K562 (cell line): ENCODE measurements around the gene PIK3CB. TPM values are rescaled to one million over a fixed set of nuclear protein-coding genes. Genes with fewer than 3 reads are reported as not detected.
A peak's percentile ranks its signal among the peaks of the same experiment; 100 is the strongest.

Experiments
- CBFB ChIP-seq: sonication (generic); formaldehyde crosslinking; IDR thresholded peaks from 2 replicates; pipeline ENCODE4 v1.4.0; 2020; ENCODE audit warnings: mild to moderate bottlenecking, missing genetic modification reagents
- CBX3 ChIP-seq, 2 experiments: IDR thresholded peaks; 1 replicate in 1 of 2; 2 replicates in 1 of 2; pipeline ENCODE4 v1.6.1; 2012; ENCODE audit warnings: inconsistent platforms in 2 of 2, low read length in 2 of 2, borderline replicate concordance in 1 of 2, control low read depth in 1 of 2
- FUS ChIP-seq: fragments of 200-400 bp; formaldehyde crosslinking; optimal IDR thresholded peaks from 2 replicates; pipeline ENCODE3; 2017; ENCODE audit warnings: low read depth, low read length
- GABPB2 ChIP-seq: fragments of 250-450 bp; sonication (Bioruptor Pico); conservative IDR thresholded peaks from 2 replicates; pipeline ENCODE4 v1.5.1; 2021; ENCODE audit warnings: mild to moderate bottlenecking
- GATA2 ChIP-seq: sonication (generic); formaldehyde crosslinking; IDR thresholded peaks from 2 replicates; pipeline ENCODE4 v1.4.0; 2020; ENCODE audit warnings: mild to moderate bottlenecking, missing genetic modification reagents
- HSF4 ChIP-seq: fragments of 250-450 bp; sonication (Bioruptor Pico); IDR thresholded peaks from 2 replicates; pipeline ENCODE4 v2.1.2; 2022; ENCODE audit warnings: mild to moderate bottlenecking, moderate library complexity, borderline replicate concordance
- PML ChIP-seq: IDR thresholded peaks from 2 replicates; pipeline ENCODE4 v1.6.1; 2012; ENCODE audit warnings: low read length, inconsistent platforms
- RBM14 ChIP-seq: fragments of 200-400 bp; formaldehyde crosslinking; IDR thresholded peaks from 2 replicates; pipeline ENCODE4 v1.6.1; 2018; ENCODE audit warnings: low read depth, mild to moderate bottlenecking, low read length, moderate library complexity, borderline replicate concordance; ENCODE audit not compliant: insufficient read depth
- TAF1 ChIP-seq: IDR thresholded peaks from 2 replicates; pipeline ENCODE4 v1.6.1; 2011; ENCODE audit warnings: mild to moderate bottlenecking, low read length, moderate library complexity; ENCODE audit not compliant: insufficient read depth, control insufficient read depth, severe bottlenecking; ENCODE audit errors: extremely low read depth
- TAF9B ChIP-seq: fragments of 450-650 bp; IDR thresholded peaks from 2 replicates; pipeline ENCODE4 v1.6.1; 2018; ENCODE audit warnings: mild to moderate bottlenecking; ENCODE audit not compliant: partially characterized antibody
- ZFP36 ChIP-seq: fragments of 150-350 bp; IDR thresholded peaks from 2 replicates; pipeline ENCODE4 v1.6.1; 2018; ENCODE audit warnings: low read length, low read depth; ENCODE audit not compliant: partially characterized antibody
- ZNF212 ChIP-seq: fragments of 450-650 bp; formaldehyde crosslinking; IDR thresholded peaks from 2 replicates; pipeline ENCODE4 v1.4.0; 2020; ENCODE audit warnings: mild to moderate bottlenecking
- ZNF583 ChIP-seq: fragments of 250-450 bp; sonication (Bioruptor Pico); IDR thresholded peaks from 2 replicates; pipeline ENCODE4 v1.4.0; 2020
- polyA plus RNA-seq, 8 experiments: library from polyadenylated mRNA; depleted of rRNA in 4 of 8; stranded (reverse) in 5 of 8; unstranded in 3 of 8; fragments of >200 nt; fragmentation: Nextera tagmentation in 2 of 8; fragmentation: Illumina TruSeq in 1 of 8; extraction: Ambion mirVana in 2 of 8; extraction: Trizol in 1 of 8; gene quantifications; 2 replicates each; pipeline versions ENCODE4 v1.2.1 to v1.2.3, GENCODE V29; 2011 to 2014; ENCODE audit warnings: inconsistent platforms in 1 of 8, missing spikeins in 1 of 8
- total RNA-seq, 7 experiments: library from RNA; depleted of rRNA in 6 of 7; stranded (reverse); fragments of >200 nt in 6 of 7; fragmentation: Illumina TruSeq in 2 of 7; extraction: Trizol in 2 of 7; gene quantifications; 2 replicates each; pipeline versions ENCODE4 v1.2.1 to v1.2.3, GENCODE V29; 2011 to 2021; ENCODE audit warnings: low replicate concordance in 1 of 7
- TF ChIP-seq, protein P1 (sequence below): IDR thresholded peaks from 2 replicates; pipeline ENCODE4 v1.6.1; 2011; ENCODE audit not compliant: insufficient read length; ENCODE audit errors: extremely low read depth
- TF ChIP-seq, protein P2 (sequence below): sonication (generic); formaldehyde crosslinking; IDR thresholded peaks from 2 replicates; pipeline ENCODE4 v1.8.0; 2023; ENCODE audit warnings: mild to moderate bottlenecking, missing genetic modification reagents
- TF ChIP-seq, protein P3 (sequence below), 2 experiments: fragments of 200-800 bp in 1 of 2; sonication (Bioruptor generic) in 1 of 2; sonication (generic) in 1 of 2; formaldehyde crosslinking in 1 of 2; IDR thresholded peaks in 1 of 2; conservative IDR thresholded peaks in 1 of 2; 2 replicates each; pipeline versions ENCODE4 v1.5.0 to v1.6.1; 2016 to 2020; ENCODE audit warnings: missing compliant biosample characterization in 1 of 2, missing genetic modification characterization in 1 of 2, missing genetic modification reagents in 1 of 2
- TF ChIP-seq, protein P4 (sequence below), 3 experiments: fragments of 200-800 bp in 1 of 3; sonication (Bioruptor generic) in 1 of 3; sonication (generic) in 1 of 3; formaldehyde crosslinking in 1 of 3; IDR thresholded peaks; 2 replicates each; pipeline versions ENCODE4 v1.6.1 to v1.8.0; 2016 to 2022; ENCODE audit warnings: mild to moderate bottlenecking in 2 of 3, missing compliant biosample characterization in 2 of 3, missing genetic modification characterization in 2 of 3, missing genetic modification reagents in 1 of 3
- TF ChIP-seq, protein P5 (sequence below): sonication (generic); formaldehyde crosslinking; IDR thresholded peaks from 2 replicates; pipeline ENCODE4 v1.8.1; 2023; ENCODE audit warnings: mild to moderate bottlenecking, missing genetic modification reagents

Gene PIK3CB
- total and polyA plus RNA-seq, 9 of the 15 experiments (the other 6 are each of a cell fraction or from before 2014, with no cell fraction given): 15.3 to 62.6 (median 28.3) TPM

DNA sequence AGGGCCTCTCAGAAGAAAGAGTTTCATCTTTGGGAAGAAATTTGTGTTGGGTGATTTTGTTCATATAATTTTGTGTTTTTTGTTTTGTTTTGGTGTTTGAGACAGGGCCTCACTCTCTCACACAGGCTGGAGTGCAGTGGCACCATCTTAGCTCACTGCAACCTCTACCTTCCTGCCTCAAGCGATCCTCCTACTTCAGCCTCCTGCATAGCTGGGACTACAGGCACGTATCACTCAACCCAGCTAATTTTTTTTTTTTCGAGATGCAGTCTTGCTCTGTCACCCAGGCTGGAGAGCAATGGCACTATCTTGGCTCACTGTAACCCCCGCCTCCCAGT is 29.0 kb upstream of the PIK3CB start (continued):
- TF ChIP-seq, protein P1, sequence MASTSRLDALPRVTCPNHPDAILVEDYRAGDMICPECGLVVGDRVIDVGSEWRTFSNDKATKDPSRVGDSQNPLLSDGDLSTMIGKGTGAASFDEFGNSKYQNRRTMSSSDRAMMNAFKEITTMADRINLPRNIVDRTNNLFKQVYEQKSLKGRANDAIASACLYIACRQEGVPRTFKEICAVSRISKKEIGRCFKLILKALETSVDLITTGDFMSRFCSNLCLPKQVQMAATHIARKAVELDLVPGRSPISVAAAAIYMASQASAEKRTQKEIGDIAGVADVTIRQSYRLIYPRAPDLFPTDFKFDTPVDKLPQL: no peak
- no peak for TF ChIP-seq HSF4 (CRISPR knock-in tag)
- no peak for TF ChIP-seq TAF1
- TF ChIP-seq RBM14: no peak
- TF ChIP-seq, protein P2, sequence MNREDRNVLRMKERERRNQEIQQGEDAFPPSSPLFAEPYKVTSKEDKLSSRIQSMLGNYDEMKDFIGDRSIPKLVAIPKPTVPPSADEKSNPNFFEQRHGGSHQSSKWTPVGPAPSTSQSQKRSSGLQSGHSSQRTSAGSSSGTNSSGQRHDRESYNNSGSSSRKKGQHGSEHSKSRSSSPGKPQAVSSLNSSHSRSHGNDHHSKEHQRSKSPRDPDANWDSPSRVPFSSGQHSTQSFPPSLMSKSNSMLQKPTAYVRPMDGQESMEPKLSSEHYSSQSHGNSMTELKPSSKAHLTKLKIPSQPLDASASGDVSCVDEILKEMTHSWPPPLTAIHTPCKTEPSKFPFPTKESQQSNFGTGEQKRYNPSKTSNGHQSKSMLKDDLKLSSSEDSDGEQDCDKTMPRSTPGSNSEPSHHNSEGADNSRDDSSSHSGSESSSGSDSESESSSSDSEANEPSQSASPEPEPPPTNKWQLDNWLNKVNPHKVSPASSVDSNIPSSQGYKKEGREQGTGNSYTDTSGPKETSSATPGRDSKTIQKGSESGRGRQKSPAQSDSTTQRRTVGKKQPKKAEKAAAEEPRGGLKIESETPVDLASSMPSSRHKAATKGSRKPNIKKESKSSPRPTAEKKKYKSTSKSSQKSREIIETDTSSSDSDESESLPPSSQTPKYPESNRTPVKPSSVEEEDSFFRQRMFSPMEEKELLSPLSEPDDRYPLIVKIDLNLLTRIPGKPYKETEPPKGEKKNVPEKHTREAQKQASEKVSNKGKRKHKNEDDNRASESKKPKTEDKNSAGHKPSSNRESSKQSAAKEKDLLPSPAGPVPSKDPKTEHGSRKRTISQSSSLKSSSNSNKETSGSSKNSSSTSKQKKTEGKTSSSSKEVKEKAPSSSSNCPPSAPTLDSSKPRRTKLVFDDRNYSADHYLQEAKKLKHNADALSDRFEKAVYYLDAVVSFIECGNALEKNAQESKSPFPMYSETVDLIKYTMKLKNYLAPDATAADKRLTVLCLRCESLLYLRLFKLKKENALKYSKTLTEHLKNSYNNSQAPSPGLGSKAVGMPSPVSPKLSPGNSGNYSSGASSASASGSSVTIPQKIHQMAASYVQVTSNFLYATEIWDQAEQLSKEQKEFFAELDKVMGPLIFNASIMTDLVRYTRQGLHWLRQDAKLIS (CRISPR knock-in tag): 0 out of 2 replicates have a peak, but pooled peaks have one; percentile 50
- no peak for TF ChIP-seq CBX3 (IDR thresholded peaks at IDR 0.05; ENCODE audit: borderline replicate concordance in 1 of 2, low read length in 2 of 2)
- no peak for TF ChIP-seq GABPB2 (CRISPR knock-in tag)
- no peak for TF ChIP-seq FUS
- TF ChIP-seq, protein P3, sequence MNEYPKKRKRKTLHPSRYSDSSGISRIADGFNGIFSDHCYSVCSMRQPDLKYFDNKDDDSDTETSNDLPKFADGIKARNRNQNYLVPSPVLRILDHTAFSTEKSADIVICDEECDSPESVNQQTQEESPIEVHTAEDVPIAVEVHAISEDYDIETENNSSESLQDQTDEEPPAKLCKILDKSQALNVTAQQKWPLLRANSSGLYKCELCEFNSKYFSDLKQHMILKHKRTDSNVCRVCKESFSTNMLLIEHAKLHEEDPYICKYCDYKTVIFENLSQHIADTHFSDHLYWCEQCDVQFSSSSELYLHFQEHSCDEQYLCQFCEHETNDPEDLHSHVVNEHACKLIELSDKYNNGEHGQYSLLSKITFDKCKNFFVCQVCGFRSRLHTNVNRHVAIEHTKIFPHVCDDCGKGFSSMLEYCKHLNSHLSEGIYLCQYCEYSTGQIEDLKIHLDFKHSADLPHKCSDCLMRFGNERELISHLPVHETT (CRISPR knock-in tag; conservative IDR thresholded peaks at IDR 0.05 in 1 of 2, IDR thresholded peaks at IDR 0.05 in 1 of 2): 0 out of 4 replicates have a peak, but pooled peaks of 1 of the 2 experiments have one; percentile 1
- TF ChIP-seq ZNF583: no peak
- peak; percentile 20 for TF ChIP-seq PML
- TF ChIP-seq CBFB (CRISPR knock-in tag): no peak
- TF ChIP-seq, protein P4, sequence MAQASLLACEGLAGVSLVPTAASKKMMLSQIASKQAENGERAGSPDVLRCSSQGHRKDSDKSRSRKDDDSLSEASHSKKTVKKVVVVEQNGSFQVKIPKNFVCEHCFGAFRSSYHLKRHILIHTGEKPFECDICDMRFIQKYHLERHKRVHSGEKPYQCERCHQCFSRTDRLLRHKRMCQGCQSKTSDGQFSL (CRISPR knock-in tag; IDR thresholded peaks at IDR 0.05): no peak
- TF ChIP-seq, protein P4 (tag; IDR thresholded peaks at IDR 0.05): peak in 1 of 2 experiments; percentile 56; a peak in 1 of 4 replicates
- no peak for TF ChIP-seq TAF9B
- no peak for TF ChIP-seq GATA2 (CRISPR knock-in tag)
- no peak for TF ChIP-seq ZFP36
- TF ChIP-seq, protein P5, sequence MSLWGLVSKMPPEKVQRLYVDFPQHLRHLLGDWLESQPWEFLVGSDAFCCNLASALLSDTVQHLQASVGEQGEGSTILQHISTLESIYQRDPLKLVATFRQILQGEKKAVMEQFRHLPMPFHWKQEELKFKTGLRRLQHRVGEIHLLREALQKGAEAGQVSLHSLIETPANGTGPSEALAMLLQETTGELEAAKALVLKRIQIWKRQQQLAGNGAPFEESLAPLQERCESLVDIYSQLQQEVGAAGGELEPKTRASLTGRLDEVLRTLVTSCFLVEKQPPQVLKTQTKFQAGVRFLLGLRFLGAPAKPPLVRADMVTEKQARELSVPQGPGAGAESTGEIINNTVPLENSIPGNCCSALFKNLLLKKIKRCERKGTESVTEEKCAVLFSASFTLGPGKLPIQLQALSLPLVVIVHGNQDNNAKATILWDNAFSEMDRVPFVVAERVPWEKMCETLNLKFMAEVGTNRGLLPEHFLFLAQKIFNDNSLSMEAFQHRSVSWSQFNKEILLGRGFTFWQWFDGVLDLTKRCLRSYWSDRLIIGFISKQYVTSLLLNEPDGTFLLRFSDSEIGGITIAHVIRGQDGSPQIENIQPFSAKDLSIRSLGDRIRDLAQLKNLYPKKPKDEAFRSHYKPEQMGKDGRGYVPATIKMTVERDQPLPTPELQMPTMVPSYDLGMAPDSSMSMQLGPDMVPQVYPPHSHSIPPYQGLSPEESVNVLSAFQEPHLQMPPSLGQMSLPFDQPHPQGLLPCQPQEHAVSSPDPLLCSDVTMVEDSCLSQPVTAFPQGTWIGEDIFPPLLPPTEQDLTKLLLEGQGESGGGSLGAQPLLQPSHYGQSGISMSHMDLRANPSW (CRISPR knock-in tag): no peak
- TF ChIP-seq ZNF212 (CRISPR knock-in tag): 0 out of 2 replicates have a peak, but pooled peaks have one; percentile 4
